Activated T-helper 2 cell treated with anti-CD3 and anti-CD28 coated beads, Interferon-gamma antibody, Interleukin-2, Interleukin-4, amounts not matched to agents 10 μg/mL and 5 μg/mL and 100 μg/mL, durations not matched to agents 14 hours and 24 hours and 36 hours (primary cell): Measurements from ENCODE around the gene AJM1. TPM values are rescaled to one million over a fixed set of nuclear protein-coding genes. Genes with fewer than 3 reads are reported as not detected.
"Not testable (repeated sequence)": the region's sequence is repeated elsewhere in the genome, so short reads cannot be mapped to it uniquely, and the experiment has no call there.

ENCODE experiments used
- DNase-seq: peaks from one replicate; pipeline ENCODE4 v3.0.0; 2021; ENCODE audit warnings: low spot score
- H3K27ac Mint-ChIP-seq: one replicate; pipeline ENCODE4 v1.8.0; 2021; ENCODE audit warnings: mixed read lengths
- H3K27me3 Mint-ChIP-seq: one replicate; pipeline ENCODE4 v1.8.0; 2021; ENCODE audit warnings: low read depth, mixed read lengths
- H3K36me3 Mint-ChIP-seq: one replicate; pipeline ENCODE4 v1.8.0; 2021; ENCODE audit warnings: low read depth, mixed read lengths
- H3K4me1 Mint-ChIP-seq: one replicate; pipeline ENCODE4 v1.8.0; 2021; ENCODE audit warnings: low read depth, mixed read lengths
- H3K4me3 Mint-ChIP-seq: one replicate; pipeline ENCODE4 v1.8.0; 2021; ENCODE audit warnings: low read depth, mild to moderate bottlenecking, moderate library complexity, mixed read lengths
- H3K9me3 Mint-ChIP-seq: one replicate; pipeline ENCODE4 v1.8.0; 2021; ENCODE audit warnings: mixed read lengths
- intact Hi-C: fragments of 100-400 bp; cut with micrococcal nuclease; formaldehyde crosslinking; loops from one replicate; pipeline ENCODE4 v1.15.1; 2023
- total RNA-seq: library from RNA; stranded (reverse); gene quantifications from 2 replicates; pipeline ENCODE4 v1.2.3, GENCODE V29; 2022

Gene AJM1
- 5.0 and 5.1 TPM in 2 replicates for total RNA-seq

DNA sequence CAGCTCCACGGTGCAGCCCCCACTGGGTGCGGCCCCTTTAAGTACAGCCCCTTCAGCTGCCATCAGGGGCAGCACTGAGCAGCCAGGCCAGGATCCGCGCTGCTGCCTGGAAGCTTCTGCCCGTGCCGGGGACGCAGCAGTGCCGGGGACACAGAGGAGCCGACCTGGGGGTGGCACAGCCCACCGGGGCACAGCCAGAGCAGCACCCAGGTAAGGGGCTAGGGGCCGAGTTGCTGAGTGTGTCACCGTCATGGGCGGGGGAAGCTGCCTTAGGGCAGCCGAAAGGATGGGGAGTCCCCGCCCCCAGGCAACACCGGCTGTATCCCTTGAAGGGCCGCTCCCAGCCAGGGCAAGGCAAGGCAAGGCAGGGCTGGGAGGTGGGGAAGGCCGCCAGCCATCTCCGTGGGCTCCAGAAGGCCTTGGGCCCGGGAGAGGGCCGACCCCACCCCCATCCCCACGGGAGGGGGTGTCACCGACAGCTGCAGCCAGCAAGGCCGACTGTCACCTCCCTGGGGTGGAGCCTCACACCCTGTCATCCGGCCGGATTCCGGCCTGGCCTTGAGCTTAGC is at the start of gene AJM1:
AJM1 (plus strand) TSS at position 99 of the 569 bp plus-strand sequence. CDS start 1,937 bp downstream, outside the sequence.
- Mint-ChIP-seq H3K4me3 (peak within 1 kb of the TSS; percentile 79), H3K36me3 (peaks cover 14% of the 10 kb centered on the region)
- not testable (repeated sequence) for H3K9me3 Mint-ChIP-seq, H3K4me1 Mint-ChIP-seq, H3K27ac Mint-ChIP-seq, H3K27me3 Mint-ChIP-seq
- DNase-seq: peak; percentile 78
- intact Hi-C loops: loop anchor here (10.0 kb wide), 1 partner anchor 332 kb away; the partner anchor contains the start of genes LRRC26 and TMEM210

DNA sequence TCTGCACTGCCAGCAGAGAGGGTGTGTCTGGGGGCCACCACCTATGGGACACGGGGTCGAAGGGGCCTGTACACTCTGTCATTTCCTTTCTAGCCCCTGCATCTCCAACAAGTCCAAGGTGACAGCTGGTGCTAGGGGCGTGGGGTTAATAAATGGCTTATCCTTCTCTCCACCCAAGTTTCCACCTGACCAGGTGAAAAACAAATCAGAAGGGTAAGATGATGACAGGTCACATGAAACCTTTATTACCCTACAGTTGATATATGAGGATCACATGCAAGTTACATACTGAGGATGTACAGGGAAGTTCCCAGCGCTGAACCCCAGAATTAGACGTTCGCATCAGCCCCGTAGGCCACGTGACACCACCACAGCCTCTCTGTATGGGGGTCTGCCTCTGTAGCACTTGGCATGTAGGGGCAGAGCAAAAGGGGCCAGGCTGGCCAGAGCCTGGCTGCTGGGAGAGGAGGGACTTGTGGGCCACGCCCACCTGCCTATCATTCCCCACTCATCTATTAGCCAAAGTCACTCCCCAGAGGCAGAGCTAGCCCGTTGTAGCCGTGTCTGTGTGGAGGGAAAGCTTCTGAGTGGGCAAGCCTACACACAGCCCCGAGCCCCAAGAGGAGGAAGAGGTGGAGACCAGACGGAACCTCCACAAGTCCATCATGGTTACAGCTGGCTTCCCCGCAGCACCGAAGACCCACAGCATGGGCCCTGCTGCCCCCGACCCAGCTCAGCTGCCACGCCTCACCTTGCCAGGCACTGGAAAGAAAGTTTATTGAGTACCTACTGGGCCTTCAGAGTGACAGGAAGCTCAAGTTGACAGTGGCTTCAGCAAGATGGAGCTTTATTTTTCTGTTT is 49.0 kb upstream of the AJM1 start:
- Mint-ChIP-seq H3K4me3 (peak overlapping the region; percentile 30), H3K9me3 (no peaks in the 10 kb centered on the region), H3K36me3 (peaks cover 9% of the 10 kb centered on the region), H3K27me3 (peaks cover 11% of the 10 kb centered on the region), H3K4me1 (peaks cover 12% of the 10 kb centered on the region), H3K27ac (no peak overlapping the region)
- no peak for DNase-seq
- intact Hi-C loops: no loop called here

DNA sequence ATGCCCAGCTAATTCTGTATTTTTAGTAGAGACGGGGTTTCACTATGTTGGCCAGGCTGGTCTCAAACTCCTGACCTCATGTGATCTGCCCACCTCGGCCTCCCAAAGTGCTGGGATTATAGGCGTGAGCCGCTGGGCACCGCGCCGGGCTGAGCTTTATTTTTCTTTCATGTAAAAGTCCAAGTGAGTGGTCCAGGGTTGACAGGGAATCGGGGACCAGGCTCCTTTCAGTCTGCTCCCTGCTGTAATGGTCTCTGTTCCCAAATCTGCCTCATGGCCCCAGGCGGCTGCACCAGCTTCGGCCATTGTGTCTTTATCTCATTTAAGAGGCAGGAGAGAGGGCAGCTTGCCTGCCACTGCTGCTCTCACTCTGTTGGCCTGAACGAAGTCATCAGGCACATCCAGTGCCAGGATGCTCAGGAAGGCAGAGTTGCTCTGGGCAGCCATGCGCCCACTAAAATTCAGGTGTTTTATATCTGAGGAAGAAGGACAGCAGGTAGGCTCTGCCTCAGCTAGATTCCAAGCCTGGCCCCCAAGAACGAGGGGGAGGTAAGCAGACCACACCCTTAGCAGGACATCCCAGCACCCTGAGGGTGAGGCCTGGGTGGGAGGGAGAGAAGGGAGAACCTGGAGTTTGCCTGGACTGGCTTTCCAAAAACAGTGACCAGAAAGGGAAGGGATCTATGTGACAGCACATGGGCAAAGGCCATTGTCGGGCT is 47.8 kb upstream of the AJM1 start:
- peaks cover 9% of the 10 kb centered on the region for H3K36me3 Mint-ChIP-seq

DNA sequence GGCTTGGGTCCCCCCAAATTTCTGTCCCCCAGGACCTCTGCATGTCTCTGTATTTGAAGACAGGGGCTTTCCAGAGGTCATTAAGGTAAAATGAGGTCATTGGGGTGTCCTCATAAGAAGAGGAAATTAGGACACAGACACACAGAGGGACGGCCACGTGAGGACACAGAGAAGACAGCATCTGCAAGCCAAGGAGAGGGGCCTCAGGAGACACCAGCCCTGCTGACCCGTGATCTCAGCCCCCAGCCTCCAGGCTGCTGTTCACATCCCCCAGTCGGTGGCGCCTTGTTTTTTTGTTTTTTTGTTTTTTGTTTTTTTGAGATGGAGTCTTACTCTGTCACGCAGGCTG is 47.3 kb upstream of the AJM1 start:
- H3K9me3 Mint-ChIP-seq: no peaks in the 10 kb centered on the region
- intact Hi-C loops: no loop called here
- H3K4me1 Mint-ChIP-seq: peaks cover 9% of the 10 kb centered on the region
- peaks cover 9% of the 10 kb centered on the region for H3K36me3 Mint-ChIP-seq
- peaks cover 11% of the 10 kb centered on the region for H3K27me3 Mint-ChIP-seq
- no peak for DNase-seq
- H3K4me3 Mint-ChIP-seq: no peak overlapping the region
- H3K27ac Mint-ChIP-seq: no peak overlapping the region

More for the DNA sequence above, 47.8 kb upstream of the AJM1 start:
- peaks cover 11% of the 10 kb centered on the region for H3K27me3 Mint-ChIP-seq
- H3K9me3 Mint-ChIP-seq: no peaks in the 10 kb centered on the region
- H3K4me3 Mint-ChIP-seq: no peak overlapping the region
- H3K27ac Mint-ChIP-seq: peak overlapping the region; percentile 12
- H3K4me1 Mint-ChIP-seq: peaks cover 9% of the 10 kb centered on the region
- no peak for DNase-seq
- intact Hi-C loops: no loop called here

DNA sequence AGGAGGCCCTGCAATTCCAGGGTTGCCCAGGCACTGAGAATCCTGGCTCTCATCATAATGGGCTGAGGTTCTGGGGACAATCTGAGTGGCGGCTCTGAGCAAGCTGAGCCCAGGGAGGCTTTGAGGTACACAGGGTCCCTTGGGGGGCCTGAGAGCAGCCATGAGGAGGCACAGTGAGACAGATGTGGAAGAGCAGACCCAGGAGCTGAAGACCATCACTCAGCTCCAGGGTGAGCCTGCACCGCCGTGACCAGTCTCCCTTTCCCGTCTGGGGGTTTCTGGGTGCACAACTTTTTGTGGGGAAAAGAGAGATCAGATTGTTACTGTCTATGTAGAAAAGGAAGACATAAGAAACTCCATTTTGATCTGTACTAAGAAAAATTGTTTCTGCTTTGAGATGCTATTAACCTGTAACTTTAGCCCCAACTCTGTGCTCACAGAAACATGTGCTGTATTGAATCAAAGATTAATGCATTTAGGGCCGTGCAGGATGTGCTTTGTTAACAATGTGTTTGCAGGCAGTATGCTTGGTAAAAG is 46.0 kb upstream of the AJM1 start, which contains the start of gene CCDC183:
CCDC183 (plus strand) TSS at position 101 of the 537 bp plus-strand sequence; CDS start at position 161, 60 bp downstream.
- H3K36me3 Mint-ChIP-seq: peaks cover 9% of the 10 kb centered on the region
- H3K4me1 Mint-ChIP-seq: peaks cover 12% of the 10 kb centered on the region
- DNase-seq: no peak
- intact Hi-C loops: no loop called here
- H3K4me3 Mint-ChIP-seq: no peak within 1 kb of the TSS
- no peaks in the 10 kb centered on the region for H3K9me3 Mint-ChIP-seq
- no peak within 1 kb of the TSS for H3K27ac Mint-ChIP-seq
- H3K27me3 Mint-ChIP-seq: peaks cover 22% of the 10 kb centered on the region

DNA sequence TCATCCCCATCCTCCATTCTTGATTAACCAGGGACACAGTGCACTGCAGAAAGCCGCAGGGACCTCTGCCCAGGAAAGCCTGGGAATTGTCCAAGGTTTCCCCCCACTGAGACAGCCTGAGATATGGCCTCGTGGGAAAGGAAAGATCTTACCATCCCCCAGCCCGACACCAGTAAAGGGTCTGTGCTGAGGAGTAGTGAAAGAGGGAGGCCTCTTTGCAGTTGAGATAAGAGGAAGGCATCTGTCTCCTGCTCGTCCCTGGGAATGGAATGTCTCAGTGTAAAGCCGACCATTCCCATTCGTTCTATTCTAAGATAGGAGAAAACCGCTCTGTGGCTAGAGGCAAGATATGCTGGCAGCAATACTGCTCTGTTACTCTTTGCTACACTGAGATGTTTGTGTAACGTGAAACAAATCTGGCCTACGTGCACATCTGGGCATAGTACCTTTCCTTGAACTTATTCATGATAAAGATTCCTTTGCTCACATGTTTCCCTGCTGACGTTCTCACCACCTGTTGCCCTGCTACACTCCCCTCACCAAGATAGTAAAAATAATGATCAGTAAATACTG is 45.4 kb upstream of the AJM1 start:
- H3K9me3 Mint-ChIP-seq, DNase-seq, H3K27ac Mint-ChIP-seq, H3K36me3 Mint-ChIP-seq, H3K4me3 Mint-ChIP-seq, intact Hi-C loops: not testable (repeated sequence)
- Mint-ChIP-seq H3K4me1 (peaks cover 12% of the 10 kb centered on the region), H3K27me3 (peaks cover 23% of the 10 kb centered on the region)

DNA sequence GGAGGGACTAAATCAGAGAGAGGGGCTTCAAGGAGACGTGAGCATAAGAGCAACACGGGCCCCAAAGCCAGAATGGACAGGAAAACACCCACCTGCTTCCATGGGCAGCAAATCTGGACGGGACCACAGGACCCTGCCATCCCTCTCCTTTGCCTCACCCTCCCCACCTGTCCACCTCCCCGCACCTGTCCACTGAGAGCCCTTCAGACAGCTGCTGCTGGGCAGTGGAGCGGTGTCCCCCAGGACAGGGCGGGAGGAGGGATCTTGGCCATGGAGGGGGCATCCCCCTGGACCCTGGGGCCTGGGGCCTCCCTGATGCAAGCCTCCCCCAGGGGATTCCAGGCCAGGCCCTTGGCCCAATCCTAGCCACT is 43.6 kb upstream of the AJM1 start:
- H3K4me1 Mint-ChIP-seq: peaks cover 7% of the 10 kb centered on the region
- intact Hi-C loops: no loop called here
- H3K4me3 Mint-ChIP-seq: no peak overlapping the region

DNA sequence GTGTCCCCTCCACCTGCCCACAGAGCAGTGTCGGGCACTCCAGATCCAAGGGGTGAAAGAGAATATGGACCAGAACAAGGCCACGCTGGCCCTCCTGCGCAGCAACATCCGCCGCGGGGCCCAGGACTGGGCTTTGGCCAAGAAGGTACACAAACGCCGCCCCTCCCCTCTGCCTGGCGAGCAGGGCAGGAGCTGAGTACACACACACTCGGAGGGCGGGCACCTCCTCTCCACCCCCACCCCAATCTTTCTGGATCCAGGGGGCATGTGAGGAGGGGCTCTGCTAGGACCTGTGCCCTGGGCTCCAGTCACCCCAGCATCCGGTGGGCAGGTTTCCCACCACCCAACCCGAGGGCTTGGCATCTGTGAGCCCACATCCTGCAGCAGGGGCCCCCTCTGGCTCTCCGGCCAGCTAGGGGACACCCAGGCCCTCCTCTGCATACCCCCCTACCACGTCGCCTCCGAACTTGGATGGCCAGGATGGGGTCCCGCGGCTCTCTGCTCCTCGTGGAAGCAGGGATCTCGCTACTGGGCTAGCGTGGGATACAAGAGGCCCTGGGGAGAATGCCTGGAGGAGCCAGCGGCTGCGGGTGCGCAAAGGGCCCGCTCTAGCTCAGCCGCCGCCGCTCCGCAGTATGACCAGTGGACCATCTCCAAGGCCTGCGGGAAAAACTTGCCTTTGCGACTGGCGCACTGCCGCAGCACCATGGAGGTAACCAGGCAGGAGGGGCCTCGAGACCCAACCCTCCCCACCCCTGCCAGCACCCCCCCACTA is 43.0 kb upstream of the AJM1 start:
- no peak overlapping the region for H3K4me3 Mint-ChIP-seq
- H3K27ac Mint-ChIP-seq: no peak overlapping the region
- H3K27me3 Mint-ChIP-seq: peaks cover 27% of the 10 kb centered on the region
- intact Hi-C loops: no loop called here
- peaks cover 7% of the 10 kb centered on the region for H3K4me1 Mint-ChIP-seq
- H3K9me3 Mint-ChIP-seq: no peaks in the 10 kb centered on the region
- H3K36me3 Mint-ChIP-seq: no peaks in the 10 kb centered on the region
- DNase-seq: no peak

More for the DNA sequence above, 43.6 kb upstream of the AJM1 start:
- DNase-seq: no peak
- Mint-ChIP-seq H3K36me3 (no peaks in the 10 kb centered on the region), H3K27me3 (peaks cover 27% of the 10 kb centered on the region), H3K9me3 (no peaks in the 10 kb centered on the region), H3K27ac (no peak overlapping the region)

DNA sequence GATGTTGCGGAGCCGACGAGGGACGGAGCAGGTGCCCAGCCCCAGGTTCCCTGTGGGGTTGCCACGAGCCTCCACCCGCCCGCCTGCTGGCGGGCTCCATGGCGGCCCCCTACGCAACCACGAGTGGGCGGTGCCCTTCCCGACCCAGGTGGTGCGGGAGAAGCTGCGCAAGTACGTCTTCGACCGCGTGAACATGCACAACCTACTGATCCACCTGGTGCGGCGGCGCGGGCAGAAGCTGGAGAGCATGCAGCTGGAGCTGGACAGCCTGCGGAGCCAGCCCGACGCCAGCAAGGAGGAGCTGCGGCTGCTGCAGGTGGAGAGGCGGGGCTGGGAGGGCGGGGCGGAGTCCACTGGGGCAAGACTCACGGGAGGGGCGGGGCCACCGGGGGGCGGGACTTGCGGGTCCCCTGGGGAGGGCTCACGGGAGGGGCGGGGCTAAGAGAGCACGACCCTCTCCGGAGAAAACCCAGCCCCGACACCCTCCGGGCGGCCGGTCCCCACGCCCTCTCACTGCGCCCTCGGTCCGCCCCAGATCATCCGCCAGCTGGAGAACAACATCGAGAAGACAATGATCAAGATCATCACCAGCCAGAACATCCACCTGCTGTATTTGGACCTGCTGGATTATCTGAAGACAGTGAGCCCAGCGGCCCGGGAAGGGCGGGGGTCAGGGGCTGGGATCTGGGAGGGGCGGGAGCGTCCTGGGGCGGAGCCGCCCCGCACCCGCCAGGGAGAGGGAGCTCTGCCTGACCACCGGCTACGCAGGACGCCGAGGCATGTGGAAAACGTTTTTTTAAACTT is 42.2 kb upstream of the AJM1 start:
- Mint-ChIP-seq H3K27ac (no peak overlapping the region), H3K27me3 (peaks cover 27% of the 10 kb centered on the region), H3K4me3 (peak overlapping the region; percentile 79), H3K9me3 (no peaks in the 10 kb centered on the region), H3K4me1 (peaks cover 7% of the 10 kb centered on the region), H3K36me3 (no peaks in the 10 kb centered on the region)
- intact Hi-C loops: loop anchor here (1.0 kb wide), 1 partner anchor 9 kb away; the partner anchor contains the start of gene TMEM141
- DNase-seq: peak; percentile 66

DNA sequence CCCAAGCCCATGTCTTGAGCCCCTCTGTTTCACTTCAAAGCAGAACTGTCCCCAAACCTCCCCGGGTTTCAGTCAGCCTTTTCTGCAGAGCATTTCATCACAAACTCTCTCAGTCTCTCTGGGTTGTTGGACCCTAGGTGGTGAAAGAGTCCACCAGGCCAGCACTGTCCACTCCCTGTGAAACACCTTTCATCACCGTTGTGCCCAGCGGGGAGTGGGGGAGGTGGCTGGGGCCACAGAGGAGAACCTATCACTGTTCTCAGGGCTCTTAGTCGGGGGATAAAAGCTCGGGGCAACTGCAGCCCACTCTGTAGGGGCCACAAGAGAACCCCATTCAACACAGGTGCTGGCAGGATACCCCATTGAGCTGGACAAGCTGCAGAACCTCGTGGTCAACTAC is 40.0 kb upstream of the AJM1 start:
- Mint-ChIP-seq H3K27ac (no peak overlapping the region), H3K36me3 (peaks cover 4% of the 10 kb centered on the region), H3K4me3 (no peak overlapping the region), H3K27me3 (peaks cover 16% of the 10 kb centered on the region), H3K4me1 (peaks cover 11% of the 10 kb centered on the region), H3K9me3 (no peaks in the 10 kb centered on the region)
- intact Hi-C loops: no loop called here
- DNase-seq: no peak

DNA sequence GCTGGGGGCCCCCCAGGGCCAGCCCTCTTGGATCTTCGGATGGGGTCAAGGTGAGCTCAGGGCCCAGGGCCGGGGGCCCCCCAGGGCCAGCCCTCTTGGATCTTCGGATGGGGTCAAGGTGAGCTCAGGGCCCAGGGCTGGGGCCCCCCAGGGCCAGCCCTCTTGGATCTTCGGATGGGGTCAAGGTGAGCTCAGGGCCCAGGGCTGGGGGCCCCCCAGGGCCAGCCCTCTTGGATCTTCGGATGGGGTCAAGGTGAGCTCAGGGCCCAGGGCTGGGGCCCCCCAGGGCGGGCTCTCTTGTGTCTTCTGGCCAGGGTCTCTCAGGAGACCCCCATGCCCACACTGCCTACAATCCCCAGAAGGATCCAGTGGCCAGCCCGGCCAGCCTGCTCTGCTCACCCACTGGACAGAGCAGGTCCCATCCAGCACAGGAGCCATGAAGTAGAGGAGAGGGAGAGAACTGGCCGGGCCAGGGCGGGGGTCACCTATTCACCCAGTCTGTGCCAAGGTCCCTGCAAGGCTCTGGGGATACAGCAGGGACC is 39.2 kb upstream of the AJM1 start:
- Mint-ChIP-seq H3K4me1 (peaks cover 11% of the 10 kb centered on the region), H3K27me3 (peaks cover 16% of the 10 kb centered on the region)
- DNase-seq, H3K4me3 Mint-ChIP-seq, intact Hi-C loops, H3K36me3 Mint-ChIP-seq, H3K27ac Mint-ChIP-seq, H3K9me3 Mint-ChIP-seq: not testable (repeated sequence)
